ENCODE measurements around the gene HMOX2.

HMOX2 gene

DNA sequence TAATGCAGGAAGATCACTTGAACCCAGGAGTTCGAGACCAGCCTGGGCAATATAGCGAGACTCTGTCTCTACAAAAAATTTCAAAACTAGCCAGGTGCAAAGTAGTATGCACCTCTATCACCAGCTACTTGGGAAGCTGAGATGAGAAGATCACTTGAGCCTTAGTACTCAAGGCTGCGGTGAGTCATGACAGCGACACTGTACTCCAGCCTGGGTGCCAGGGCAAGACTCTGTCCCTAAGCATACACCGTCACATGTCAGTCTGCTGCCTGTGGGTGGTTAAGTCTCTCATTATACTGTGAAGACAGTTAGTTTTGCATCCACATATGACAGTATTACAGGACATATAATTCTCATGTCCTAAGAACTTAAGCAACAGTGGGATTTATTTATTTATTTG lies 23.5 kb upstream of the HMOX2 start:
- H3K27ac ChIP-seq = no peak overlapping the region
- TF ChIP-seq CTCF (conservative IDR thresholded peaks at IDR 0.05) = no peak
- TF ChIP-seq ZFX (IDR thresholded peaks at IDR 0.05) = no peak

DNA sequence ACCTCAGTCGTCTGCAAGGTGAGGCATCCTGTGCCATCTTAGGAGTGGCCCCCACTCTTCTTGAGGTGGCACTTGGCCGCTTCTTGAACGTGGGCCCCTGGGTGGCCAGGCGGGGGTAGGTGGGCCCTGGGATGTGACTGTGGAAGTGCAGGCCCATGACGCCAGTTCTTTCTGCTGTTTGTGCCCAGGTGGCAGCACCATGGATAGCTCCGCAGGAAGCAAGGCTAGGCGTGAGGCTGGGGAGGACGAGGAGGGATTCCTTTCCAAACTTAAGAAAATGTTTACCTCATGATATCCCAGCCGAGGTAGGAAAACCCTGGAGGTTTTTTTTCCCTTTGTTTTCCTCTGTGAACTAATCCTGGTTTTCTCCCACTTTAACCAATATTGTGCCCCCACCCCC lies 21.6 kb upstream of the HMOX2 start:
- H3K27ac ChIP-seq = no peak overlapping the region
- TF ChIP-seq CTCF (conservative IDR thresholded peaks at IDR 0.05) (no peak), ZFX (IDR thresholded peaks at IDR 0.05) (no peak)

DNA sequence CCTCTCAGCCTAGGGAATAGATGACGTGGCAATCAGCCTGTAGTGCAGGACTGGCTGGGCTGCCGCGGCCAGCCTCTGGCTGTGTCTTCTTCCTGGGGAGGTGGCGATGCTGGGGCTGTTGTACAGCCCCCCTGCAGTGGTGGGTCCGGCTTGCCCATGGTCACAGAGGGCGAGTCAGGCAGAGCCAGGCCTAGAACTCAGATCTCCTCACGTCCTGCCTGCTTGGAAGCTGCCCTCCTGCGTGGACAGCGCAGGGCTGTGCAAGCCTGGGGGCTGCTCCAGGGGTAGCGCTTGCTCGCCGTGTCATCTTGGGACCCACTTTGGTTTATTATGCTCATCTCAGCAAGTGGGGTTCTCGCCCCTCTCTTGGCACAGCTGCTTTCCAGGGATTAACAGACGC lies 21.1 kb upstream of the HMOX2 start:
- TF ChIP-seq CTCF (conservative IDR thresholded peaks at IDR 0.05) (no peak), ZFX (IDR thresholded peaks at IDR 0.05) (no peak)
- H3K27ac ChIP-seq = no peak overlapping the region

- no peak overlapping the region for H3K27ac ChIP-seq
- no peak for TF ChIP-seq ZFX (IDR thresholded peaks at IDR 0.05)
- TF ChIP-seq CTCF (conservative IDR thresholded peaks at IDR 0.05) = no peak
These were observed 20.2 kb upstream of the HMOX2 start for GRCh38 chr16:4455951-4456350.

GRCh38 chr16:4460936-4461249 lies 15.3 kb upstream of the HMOX2 start:
- TF ChIP-seq ZFX (IDR thresholded peaks at IDR 0.05) = no peak
- TF ChIP-seq CTCF (conservative IDR thresholded peaks at IDR 0.05) = no peak

DNA sequence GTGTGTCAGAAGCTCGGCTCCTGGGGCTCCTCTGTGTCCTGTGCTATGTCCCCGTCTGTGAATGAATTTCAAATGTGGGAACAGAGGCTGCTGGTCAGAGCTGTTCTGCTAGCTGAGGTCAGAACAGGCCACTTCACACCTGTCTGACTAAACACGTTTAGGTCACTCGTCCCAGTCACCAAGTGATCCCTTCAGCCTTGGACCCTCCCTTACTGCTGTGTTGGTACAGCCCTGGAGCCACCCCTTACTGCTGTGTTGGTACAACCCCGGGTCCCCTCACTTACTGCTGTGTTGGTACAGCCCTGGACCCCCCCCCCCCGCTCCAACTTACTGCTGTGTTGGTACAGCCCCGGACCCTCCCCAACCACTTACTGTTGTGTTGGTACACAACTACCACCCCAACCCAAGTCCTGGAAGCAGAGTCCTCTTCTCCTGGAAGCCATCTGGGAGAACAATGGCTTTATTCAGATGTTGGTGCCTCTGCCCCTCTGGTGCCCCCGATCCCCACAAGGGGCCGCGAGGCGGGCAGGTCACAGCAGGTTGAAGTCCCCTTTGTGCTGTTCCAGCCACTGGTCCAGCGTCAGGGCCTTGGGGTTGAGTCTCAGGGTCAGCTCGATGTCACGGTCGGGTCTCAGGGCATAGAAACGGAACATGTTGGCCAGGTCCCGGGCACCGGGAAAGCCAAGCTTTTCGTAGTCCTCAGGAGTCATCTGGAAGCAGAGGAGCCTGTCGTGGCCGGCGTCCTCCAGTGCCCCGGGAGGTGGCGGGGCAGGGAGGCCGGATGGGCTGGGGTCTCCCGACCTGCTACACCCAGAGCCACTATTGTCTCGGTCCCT lies 14.7 kb upstream of the HMOX2 start:
- no peak overlapping the region for H3K27ac ChIP-seq
- TF ChIP-seq CTCF (conservative IDR thresholded peaks at IDR 0.05) (no peak), ZFX (IDR thresholded peaks at IDR 0.05) (no peak)

More at GRCh38 chr16:4460936-4461249, 15.3 kb upstream of the HMOX2 start:
- H3K27ac ChIP-seq = no peak overlapping the region

DNA sequence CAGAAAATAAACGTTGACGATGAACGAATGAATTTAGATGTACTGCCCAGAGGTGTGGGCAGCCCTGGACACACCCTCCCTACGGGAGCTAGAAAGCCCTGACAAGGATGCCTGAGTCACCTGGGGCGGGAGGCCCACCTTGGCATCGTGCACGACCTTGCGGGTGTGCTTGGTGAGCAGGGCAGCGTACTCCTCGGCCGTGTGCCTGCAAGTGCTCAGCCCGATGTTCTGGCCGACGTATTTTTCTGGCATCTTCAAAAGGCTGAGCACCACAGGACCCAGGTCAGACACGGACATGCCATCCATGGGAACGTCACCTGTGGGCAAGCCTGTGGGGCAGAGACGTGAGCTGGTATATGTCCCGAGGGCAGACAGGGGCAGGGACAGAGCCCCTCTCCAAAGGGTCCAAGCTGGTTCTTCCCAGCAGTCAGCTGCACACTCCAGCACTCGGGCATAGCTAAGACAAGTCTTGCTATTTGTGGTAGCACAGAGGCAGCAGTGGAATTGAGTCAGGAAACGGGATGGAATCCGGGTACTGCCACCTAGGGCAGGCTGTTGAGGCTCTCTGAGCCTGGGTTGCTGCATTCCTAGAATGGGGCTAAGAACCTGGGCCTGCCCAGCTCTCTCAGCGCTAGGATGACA lies 12.6 kb upstream of the HMOX2 start:
- H3K27ac ChIP-seq = no peak overlapping the region
- TF ChIP-seq CTCF (conservative IDR thresholded peaks at IDR 0.05) (no peak), ZFX (IDR thresholded peaks at IDR 0.05) (no peak)
